WERI-Rb-1 (cell line): Measurements from ENCODE around the gene ADAMTS5.

ENCODE experiments used
- DNase-seq: peaks from one replicate; pipeline ENCODE4 v3.0.0-alpha.2; 2020
- H3K27ac ChIP-seq: fragments of 250-450 bp; sonication (Bioruptor Pico); 2 replicates; pipeline ENCODE4 v1.5.1; 2020; ENCODE audit warnings: mild to moderate bottlenecking, moderate library complexity
- H3K27me3 ChIP-seq: fragments of 250-450 bp; sonication (Bioruptor Pico); 2 replicates; pipeline ENCODE4 v1.5.1; 2021; ENCODE audit warnings: mild to moderate bottlenecking, low read depth, moderate library complexity; ENCODE audit not compliant: insufficient read depth, severe bottlenecking
- H3K36me3 ChIP-seq: fragments of 250-450 bp; sonication (Bioruptor Pico); 2 replicates; pipeline ENCODE4 v1.5.1; 2020; ENCODE audit warnings: mild to moderate bottlenecking, moderate library complexity
- H3K4me3 ChIP-seq: 2 replicates; pipeline ENCODE4 v1.5.1; 2011; ENCODE audit warnings: low read depth, mild to moderate bottlenecking, control low read depth, low read length
- H3K9me3 ChIP-seq: fragments of 250-450 bp; sonication (Bioruptor Pico); 2 replicates; pipeline ENCODE4 v1.5.1; 2021; ENCODE audit warnings: mild to moderate bottlenecking, moderate library complexity; ENCODE audit not compliant: severe bottlenecking
- TF ChIP-seq, protein P1 (sequence below): IDR thresholded peaks from 2 replicates; pipeline ENCODE4 v1.5.1; 2011; ENCODE audit warnings: low read depth, mild to moderate bottlenecking, control low read depth, inconsistent platforms, low read length

ADAMTS5 gene

DNA sequence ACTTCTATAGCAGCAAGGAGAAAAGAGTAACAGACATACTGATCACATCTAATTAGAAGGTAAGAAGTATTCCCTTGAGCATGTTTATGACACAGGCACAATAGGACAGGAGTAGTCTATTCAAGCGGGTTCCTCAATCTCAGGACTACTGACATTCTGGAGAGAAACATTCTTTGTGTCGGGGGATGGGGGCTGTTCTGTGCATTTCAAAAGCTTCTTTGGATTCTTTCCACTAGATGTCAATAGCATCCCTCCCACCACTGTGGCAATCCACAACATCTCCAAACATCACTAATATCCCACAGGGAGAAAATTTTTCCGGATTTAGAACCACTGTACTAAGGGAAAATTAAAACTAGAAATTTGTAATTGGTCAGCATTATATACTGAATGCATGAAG is 56.9 kb downstream of the ADAMTS5 start:
- H3K36me3 ChIP-seq: no peaks in the 10 kb centered on the region
- no peaks in the 10 kb centered on the region for H3K9me3 ChIP-seq
- no peak overlapping the region for H3K27ac ChIP-seq
- H3K27me3 ChIP-seq: peaks cover 78% of the 10 kb centered on the region
- no peak for DNase-seq
- TF ChIP-seq, protein P1, sequence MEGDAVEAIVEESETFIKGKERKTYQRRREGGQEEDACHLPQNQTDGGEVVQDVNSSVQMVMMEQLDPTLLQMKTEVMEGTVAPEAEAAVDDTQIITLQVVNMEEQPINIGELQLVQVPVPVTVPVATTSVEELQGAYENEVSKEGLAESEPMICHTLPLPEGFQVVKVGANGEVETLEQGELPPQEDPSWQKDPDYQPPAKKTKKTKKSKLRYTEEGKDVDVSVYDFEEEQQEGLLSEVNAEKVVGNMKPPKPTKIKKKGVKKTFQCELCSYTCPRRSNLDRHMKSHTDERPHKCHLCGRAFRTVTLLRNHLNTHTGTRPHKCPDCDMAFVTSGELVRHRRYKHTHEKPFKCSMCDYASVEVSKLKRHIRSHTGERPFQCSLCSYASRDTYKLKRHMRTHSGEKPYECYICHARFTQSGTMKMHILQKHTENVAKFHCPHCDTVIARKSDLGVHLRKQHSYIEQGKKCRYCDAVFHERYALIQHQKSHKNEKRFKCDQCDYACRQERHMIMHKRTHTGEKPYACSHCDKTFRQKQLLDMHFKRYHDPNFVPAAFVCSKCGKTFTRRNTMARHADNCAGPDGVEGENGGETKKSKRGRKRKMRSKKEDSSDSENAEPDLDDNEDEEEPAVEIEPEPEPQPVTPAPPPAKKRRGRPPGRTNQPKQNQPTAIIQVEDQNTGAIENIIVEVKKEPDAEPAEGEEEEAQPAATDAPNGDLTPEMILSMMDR: no peak
- H3K4me3 ChIP-seq: no peak overlapping the region

DNA sequence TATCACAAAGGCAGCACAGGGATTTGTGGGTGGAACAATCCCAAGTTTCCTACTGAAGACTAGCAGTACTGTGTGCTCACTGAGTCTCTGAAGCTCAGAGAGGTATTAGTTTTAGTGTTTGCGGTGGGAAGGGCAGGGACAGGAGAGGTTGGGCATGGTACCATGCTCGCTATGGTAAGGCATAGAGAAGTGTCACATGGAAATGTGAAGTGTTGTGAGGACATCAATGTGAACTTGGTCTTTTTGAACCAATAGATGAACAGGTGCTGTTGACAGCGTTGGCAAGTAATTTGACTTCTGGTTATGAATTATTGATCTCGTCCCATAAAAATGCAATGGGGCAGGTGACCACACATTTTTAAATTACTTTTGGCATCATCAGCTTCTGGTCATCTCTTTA is 65.9 kb downstream of the ADAMTS5 start:
- H3K27me3 ChIP-seq: peaks cover 60% of the 10 kb centered on the region
- H3K4me3 ChIP-seq: no peak overlapping the region
- H3K27ac ChIP-seq: no peak overlapping the region
- TF ChIP-seq, protein P1: no peak
- no peak for DNase-seq
- H3K36me3 ChIP-seq: no peaks in the 10 kb centered on the region
- no peaks in the 10 kb centered on the region for H3K9me3 ChIP-seq

DNA sequence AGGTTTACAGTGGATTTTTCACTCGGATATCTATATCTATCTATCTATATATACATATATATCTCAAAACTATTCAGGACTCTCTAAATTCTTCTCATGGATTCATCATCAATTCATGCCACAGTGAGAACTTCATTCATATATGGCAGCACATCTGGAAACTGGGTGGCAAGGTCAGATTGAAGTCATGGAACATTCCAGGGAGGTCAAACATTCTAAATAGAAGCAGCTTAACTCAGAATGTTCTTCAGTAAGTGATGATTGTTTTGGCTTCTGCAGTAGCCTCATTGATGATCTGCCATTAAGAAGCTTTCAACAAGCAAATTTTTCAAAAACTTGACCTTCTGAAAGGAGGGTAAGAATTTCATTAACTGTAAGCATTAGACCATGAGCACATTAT is 74.7 kb downstream of the ADAMTS5 start:
- TF ChIP-seq, protein P1: no peak
- Histone ChIP-seq H3K4me3 (no peak overlapping the region), H3K27me3 (peaks cover 43% of the 10 kb centered on the region), H3K9me3 (no peaks in the 10 kb centered on the region), H3K27ac (no peak overlapping the region), H3K36me3 (no peaks in the 10 kb centered on the region)
- DNase-seq: no peak

DNA sequence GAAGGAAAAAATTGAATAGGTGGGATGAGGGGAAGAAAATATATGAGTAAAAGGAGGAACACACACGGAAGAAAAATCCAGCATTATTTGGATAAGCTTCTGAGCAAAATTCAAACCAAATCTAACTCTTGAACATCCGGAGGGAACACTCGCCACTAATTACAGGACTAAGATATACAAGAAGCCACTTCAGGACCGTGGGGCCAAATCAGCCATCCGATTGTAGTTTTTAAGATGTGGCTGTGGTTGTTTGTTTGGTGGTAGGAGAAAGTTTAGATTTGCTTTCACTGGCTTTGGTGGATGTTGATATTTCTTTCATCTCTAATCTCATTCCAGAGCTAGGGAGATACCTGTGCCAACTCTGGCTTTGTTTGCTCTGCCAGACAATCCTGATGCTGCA is 78.0 kb downstream of the ADAMTS5 start:
- no peak overlapping the region for H3K27ac ChIP-seq
- H3K36me3 ChIP-seq: no peaks in the 10 kb centered on the region
- no peak overlapping the region for H3K4me3 ChIP-seq
- TF ChIP-seq, protein P1: no peak
- H3K27me3 ChIP-seq: peaks cover 68% of the 10 kb centered on the region
- no peak for DNase-seq
- H3K9me3 ChIP-seq: no peaks in the 10 kb centered on the region

DNA sequence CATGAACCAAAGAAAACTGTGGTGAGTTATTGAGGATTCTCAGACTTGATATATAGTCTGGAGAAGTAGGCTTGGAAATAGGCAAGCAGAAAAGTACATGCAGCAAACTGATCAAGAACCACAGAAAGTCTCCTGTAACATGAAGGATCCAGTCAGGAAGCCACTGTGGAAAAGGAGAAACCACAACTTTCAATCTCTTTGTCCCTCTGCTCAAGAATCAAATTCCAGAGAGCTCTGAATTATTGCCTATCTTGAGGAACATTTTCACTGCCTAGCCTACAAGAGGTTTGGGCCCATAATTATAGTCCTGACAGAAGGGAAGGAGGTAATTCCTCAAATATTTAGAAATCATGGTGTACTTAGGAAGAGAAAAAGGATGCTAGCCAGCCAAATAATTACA is 78.6 kb downstream of the ADAMTS5 start:
- H3K27ac ChIP-seq: no peak overlapping the region
- no peaks in the 10 kb centered on the region for H3K36me3 ChIP-seq
- H3K4me3 ChIP-seq: no peak overlapping the region
- DNase-seq: no peak
- TF ChIP-seq, protein P1: no peak
- no peaks in the 10 kb centered on the region for H3K9me3 ChIP-seq
- peaks cover 71% of the 10 kb centered on the region for H3K27me3 ChIP-seq

DNA sequence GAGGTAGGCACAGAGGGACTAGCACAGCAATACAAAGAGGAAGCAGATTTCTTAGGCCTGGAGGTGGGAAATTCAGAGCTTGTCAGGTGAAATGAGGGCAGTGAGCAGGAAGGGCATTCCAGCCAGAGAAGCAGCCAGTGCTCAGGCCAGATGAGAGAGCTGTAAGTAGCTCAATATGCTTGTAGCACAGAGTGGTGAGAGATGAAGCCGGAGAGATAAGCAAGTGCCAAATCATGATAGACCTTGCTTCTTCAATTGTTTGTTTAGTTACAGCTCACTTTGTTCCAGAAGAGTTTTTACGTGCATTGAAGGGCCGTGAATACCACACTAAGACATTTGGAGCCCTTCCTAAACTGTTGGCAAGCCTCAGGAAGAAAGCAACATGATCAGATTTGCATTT is 79.6 kb downstream of the ADAMTS5 start:
- DNase-seq: no peak
- Histone ChIP-seq H3K27me3 (peaks cover 74% of the 10 kb centered on the region), H3K4me3 (no peak overlapping the region), H3K27ac (no peak overlapping the region), H3K9me3 (no peaks in the 10 kb centered on the region), H3K36me3 (no peaks in the 10 kb centered on the region)
- TF ChIP-seq, protein P1: no peak
